ENCODE measurements around the gene TPM2. TPM values are rescaled to one million over a fixed set of nuclear protein-coding genes. Genes with fewer than 3 reads are reported as not detected.

The TPM2 gene
- total and polyA plus RNA-seq, 9 of the 15 experiments (the other 6 are each of a cell fraction or from before 2014, with no cell fraction given) = 0.28 to 16.1 (median 4.5) TPM

DNA sequence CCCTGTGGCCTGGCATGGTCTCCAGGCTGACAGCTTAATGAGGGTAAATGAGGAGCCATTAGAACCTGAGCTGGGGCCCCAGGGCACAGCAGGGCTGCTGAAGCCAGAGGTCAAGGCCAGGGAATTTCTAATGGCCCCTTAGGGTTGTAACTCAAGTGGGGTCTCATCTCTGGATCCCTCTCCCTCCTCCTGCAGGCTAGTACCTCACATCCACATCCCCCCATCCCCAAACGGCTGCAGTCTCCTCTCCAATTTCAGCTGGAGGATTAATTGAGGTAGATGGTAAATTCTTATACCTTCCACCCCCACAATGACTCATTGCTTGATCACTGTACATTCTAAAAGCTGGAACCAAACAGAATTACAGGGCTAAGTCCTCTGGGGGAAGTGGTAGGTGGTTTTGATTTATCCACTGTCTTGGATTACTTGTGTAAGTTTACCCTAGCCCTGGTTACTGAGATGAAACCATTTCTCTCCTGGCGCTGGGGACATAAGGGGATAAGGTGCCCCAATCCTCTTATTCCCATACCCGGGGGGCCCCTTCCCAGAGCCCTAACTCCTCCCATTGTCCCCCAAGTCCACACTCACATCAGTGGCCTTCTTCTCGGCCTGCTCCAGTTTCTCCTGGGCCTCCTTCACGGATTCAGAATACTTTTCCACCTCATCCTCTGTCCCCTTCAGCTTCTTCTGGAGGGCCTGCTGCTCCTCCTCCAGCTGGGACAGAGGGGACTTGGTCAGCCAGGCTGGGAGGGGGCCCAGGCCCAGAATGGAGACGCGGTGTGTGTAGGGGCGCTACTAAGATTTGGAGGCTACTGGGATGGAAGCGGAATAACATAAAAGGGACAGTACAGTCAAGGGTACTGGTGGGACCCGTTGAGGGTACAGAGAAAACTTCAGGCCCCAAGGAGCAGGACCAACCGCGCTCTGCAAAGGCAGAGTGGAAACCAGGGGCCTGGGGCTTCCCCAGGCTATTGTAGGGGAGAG, 875 bp downstream of the TPM2 start:
- TF ChIP-seq, protein P1, sequence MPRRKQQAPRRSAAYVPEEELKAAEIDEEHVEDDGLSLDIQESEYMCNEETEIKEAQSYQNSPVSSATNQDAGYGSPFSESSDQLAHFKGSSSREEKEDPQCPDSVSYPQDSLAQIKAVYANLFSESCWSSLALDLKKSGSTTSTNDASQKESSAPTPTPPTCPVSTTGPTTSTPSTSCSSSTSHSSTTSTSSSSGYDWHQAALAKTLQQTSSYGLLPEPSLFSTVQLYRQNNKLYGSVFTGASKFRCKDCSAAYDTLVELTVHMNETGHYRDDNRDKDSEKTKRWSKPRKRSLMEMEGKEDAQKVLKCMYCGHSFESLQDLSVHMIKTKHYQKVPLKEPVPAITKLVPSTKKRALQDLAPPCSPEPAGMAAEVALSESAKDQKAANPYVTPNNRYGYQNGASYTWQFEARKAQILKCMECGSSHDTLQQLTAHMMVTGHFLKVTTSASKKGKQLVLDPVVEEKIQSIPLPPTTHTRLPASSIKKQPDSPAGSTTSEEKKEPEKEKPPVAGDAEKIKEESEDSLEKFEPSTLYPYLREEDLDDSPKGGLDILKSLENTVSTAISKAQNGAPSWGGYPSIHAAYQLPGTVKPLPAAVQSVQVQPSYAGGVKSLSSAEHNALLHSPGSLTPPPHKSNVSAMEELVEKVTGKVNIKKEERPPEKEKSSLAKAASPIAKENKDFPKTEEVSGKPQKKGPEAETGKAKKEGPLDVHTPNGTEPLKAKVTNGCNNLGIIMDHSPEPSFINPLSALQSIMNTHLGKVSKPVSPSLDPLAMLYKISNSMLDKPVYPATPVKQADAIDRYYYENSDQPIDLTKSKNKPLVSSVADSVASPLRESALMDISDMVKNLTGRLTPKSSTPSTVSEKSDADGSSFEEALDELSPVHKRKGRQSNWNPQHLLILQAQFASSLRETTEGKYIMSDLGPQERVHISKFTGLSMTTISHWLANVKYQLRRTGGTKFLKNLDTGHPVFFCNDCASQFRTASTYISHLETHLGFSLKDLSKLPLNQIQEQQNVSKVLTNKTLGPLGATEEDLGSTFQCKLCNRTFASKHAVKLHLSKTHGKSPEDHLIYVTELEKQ (CRISPR knock-in tag; IDR thresholded peaks at IDR 0.05) = no peak
- TF ChIP-seq FOSL1 (tag; conservative IDR thresholded peaks at IDR 0.05) (0 out of 2 replicates have a peak, but pooled peaks have one; percentile 19), HMG20A (CRISPR knock-in tag; conservative IDR thresholded peaks at IDR 0.05) (no peak), JUND (IDR thresholded peaks at IDR 0.05; ENCODE audit: borderline replicate concordance, low read depth, low read length) (peak; percentile 40; the same call in 1 of the 2 replicates), JUND (tag; IDR thresholded peaks at IDR 0.05; ENCODE audit: borderline replicate concordance, low read depth, low read length) (no peak), EGR1 (conservative IDR thresholded peaks at IDR 0.05) (peak; percentile 78)
- TF ChIP-seq, protein P2, sequence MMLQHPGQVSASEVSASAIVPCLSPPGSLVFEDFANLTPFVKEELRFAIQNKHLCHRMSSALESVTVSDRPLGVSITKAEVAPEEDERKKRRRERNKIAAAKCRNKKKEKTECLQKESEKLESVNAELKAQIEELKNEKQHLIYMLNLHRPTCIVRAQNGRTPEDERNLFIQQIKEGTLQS (IDR thresholded peaks at IDR 0.05) = peak; percentile 44; the same call in 1 of the 2 replicates
- TF ChIP-seq, protein P2 (CRISPR knock-in tag; conservative IDR thresholded peaks at IDR 0.05) = no peak
- in situ Hi-C loops (cut with MboI) (no loop called here), intact Hi-C loops (cut with micrococcal nuclease) (no loop called here)
- FAIRE-seq (peak; percentile 44), DNase-seq (ENCODE audit: extremely low read depth in 1 of 4, low spot score in 3 of 4) (no peak), ATAC-seq (no peak)
- Histone ChIP-seq H3K27me3 (ENCODE audit: control insufficient read depth in 2 of 2, insufficient read depth in 2 of 2, low read length in 2 of 2) (no peaks in the 10 kb centered on the region), H3K4me3 (no peak overlapping the region), H3K9ac (ENCODE audit: insufficient read depth in 1 of 2, low read depth in 2 of 2, low read length in 2 of 2) (peak overlapping the region in 1 of 2 experiments; percentile 26; a peak in 2 of 4 replicates), H3K36me3 (ENCODE audit: control insufficient read depth, insufficient read depth, low read length) (peaks cover 4% of the 10 kb centered on the region; the same call in 2 of the 3 replicates), H3K9me3 (replicated peaks; ENCODE audit: control insufficient read depth, insufficient read depth, low read depth, low read length) (no peaks in the 10 kb centered on the region), H4K20me1 (replicated peaks; ENCODE audit: control insufficient read depth, insufficient read depth, low read length) (no peaks in the 10 kb centered on the region), H2AFZ (ENCODE audit: low read depth, low read length) (no peak overlapping the region), H3K4me2 (ENCODE audit: insufficient read depth, low read length) (no peak overlapping the region), H3K9me1 (ENCODE audit: control insufficient read depth, insufficient read depth, low read length) (no peaks in the 10 kb centered on the region), H3K79me2 (ENCODE audit: control insufficient read depth, insufficient read depth, low read length) (no peaks in the 10 kb centered on the region), H3K4me1 (replicated peaks in 1 of 2; ENCODE audit: control insufficient read depth in 2 of 2, insufficient read depth in 2 of 2, low read length in 2 of 2) (peaks cover 12 to 23% of the 10 kb centered on the region in 2 experiments; a peak in 4 of 5 replicates), H3K27ac (ENCODE audit: extremely low read depth, low read depth, low read length) (no peak overlapping the region)
- BruUV-seq (replicated peaks) = no TSS peak
- ChIA-PET CTCF (ENCODE audit: low intra/inter-chr PET ratio) (no interaction called here), POLR2A (interaction anchor here (0.6 to 1.0 kb wide), 5 partner anchors 12 to 38 kb away, joined by 3 read pairs; no protein-coding TSS in a partner anchor)
- 82% methylated on average over 11 of the region's 12 CpGs for WGBS (ENCODE audit: insufficient coverage, low coverage, missing lambda C conversion rate)
